ENCODE data around the gene MS4A10.

GRCh38 chr11:60834742-60835533, 49.8 kb downstream of the MS4A10 start:
- TF ChIP-seq SMARCA4 (IDR thresholded peaks at IDR 0.05) (no peak), EZH2 (IDR thresholded peaks at IDR 0.05; ENCODE audit: borderline replicate concordance, low read depth, low read length) (no peak), FOXM1 (IDR thresholded peaks at IDR 0.05; ENCODE audit: low read depth) (no peak), FOXM1 (CRISPR knock-in tag; IDR thresholded peaks at IDR 0.05; ENCODE audit: low read depth) (no peak), GABPA (tag; conservative IDR thresholded peaks at IDR 0.05; ENCODE audit: low read depth) (no peak), ZNF274 (IDR thresholded peaks at IDR 0.05; ENCODE audit: borderline replicate concordance, low read depth, low read length) (no peak), CTCF (IDR thresholded peaks at IDR 0.05 in 2 of 3, conservative IDR thresholded peaks at IDR 0.05 in 1 of 3; ENCODE audit: insufficient read depth in 2 of 3, low read depth in 1 of 3, low read length in 3 of 3) (no peak), ZNF311 (CRISPR knock-in tag; IDR thresholded peaks at IDR 0.05) (no peak), USF2 (CRISPR knock-in tag; IDR thresholded peaks at IDR 0.05) (no peak), ZNF830 (CRISPR knock-in tag; IDR thresholded peaks at IDR 0.05) (no peak), ELK1 (CRISPR knock-in tag; IDR thresholded peaks at IDR 0.05) (no peak), SIN3B (IDR thresholded peaks at IDR 0.05; ENCODE audit: low read depth) (no peak), HDAC1 (IDR thresholded peaks at IDR 0.05) (no peak)
